SH-SY5Y (cell line): Measurements from ENCODE around the gene CLASP1.

ENCODE experiments used
- GATA2 ChIP-seq: IDR thresholded peaks from 2 replicates; pipeline ENCODE4 v1.6.1; 2011; ENCODE audit warnings: mild to moderate bottlenecking, low read depth, low read length
- GATA3 ChIP-seq: IDR thresholded peaks from 2 replicates; pipeline ENCODE4 v1.6.1; 2011; ENCODE audit warnings: low read depth, mild to moderate bottlenecking, low read length, moderate library complexity

The CLASP1 gene

DNA sequence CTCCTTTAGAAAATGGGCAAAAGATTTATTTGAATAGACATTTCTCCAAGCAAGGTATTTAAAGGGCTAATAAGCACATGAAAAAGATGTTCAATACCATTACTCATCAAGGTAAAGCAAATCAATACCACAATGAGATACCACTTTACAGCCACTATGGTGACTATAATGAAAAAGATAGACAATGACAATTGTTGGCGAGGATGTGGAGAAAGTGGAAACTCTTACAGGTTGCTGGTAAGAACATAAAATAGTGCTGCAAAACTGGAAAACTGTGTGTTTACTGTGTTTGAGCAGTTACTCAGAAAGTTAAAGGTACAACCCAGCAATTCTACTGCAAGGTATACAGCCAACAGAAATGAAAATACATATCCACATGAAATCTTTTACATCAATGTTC is 150.5 kb downstream of the CLASP1 start:
- no peak for TF ChIP-seq GATA3
- TF ChIP-seq GATA2 = no peak

DNA sequence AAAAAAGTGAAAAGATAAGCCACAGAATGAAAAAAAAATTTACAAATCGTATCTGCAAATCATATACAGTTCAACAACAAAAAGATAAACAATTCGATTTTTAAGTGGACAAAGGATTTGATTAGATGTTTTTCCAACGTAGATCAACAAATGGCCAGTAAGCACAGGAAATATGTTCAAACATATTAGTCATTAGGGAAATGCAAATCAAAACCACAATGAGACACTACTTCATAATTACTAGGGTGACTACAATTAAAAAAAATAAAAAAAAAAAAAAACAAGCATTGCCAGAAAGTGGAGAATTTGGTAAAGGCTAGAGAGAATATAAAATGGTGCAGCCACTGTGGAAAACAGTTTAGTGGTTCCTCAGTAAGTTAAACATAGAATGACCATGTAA is 156.9 kb downstream of the CLASP1 start:
- TF ChIP-seq GATA3 (no peak), GATA2 (no peak)

- no peak for TF ChIP-seq GATA2
- no peak for TF ChIP-seq GATA3
These were observed 157.7 kb downstream of the CLASP1 start for GRCh38 chr2:121491518-121491917.

- TF ChIP-seq GATA3 (no peak), GATA2 (no peak)
These were observed 158.6 kb downstream of the CLASP1 start for GRCh38 chr2:121490584-121491133.

DNA sequence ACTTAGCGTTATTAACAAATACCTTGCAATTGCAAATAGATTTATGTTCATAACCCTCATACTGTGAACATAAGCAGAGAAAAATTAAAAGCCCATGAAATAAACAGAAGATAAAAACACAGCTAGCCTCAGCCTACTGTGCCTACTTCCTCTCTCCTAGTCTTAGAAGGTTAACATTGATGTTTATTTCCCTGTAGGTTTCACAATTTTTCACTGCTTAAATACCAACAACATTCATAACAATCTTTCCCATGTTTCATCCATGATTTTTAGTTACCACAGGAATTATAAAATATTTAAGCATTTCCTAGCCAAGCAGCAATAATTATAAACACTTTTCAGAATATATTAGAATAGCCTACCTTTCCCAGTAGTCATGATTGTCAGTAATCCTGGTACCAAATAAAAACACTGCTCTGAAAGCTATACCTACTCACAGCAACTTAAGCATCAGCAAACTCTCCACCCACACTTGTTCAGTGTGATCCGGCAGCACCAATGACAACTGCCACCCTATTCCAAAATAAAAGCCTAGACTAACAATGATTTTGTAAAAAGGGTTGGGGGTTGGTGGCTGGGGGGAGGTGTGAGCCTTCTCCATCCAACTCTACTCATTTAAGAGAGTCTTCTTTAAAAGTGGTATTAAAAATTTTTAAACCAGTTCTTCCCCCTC is 159.2 kb downstream of the CLASP1 start:
- TF ChIP-seq GATA3 (no peak), GATA2 (no peak)

DNA sequence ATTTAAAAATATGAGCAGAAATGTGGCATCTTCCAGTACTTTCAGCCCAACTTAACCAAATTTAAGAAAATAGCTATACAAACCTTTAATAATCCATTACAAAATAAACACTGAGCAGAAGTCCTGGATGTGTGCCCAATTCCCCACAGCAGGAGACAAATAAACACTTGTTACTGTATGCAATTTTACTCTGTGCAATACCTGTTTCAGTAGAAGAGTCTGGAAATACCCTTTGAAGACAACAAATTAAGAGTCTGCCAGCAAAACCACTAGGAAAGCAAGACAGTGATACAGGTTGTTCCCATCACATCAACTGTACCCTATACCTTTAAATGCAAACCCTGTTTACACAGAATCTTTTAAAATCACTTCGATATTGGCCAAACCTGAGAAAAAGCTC is 160.0 kb downstream of the CLASP1 start:
- TF ChIP-seq GATA2 = no peak
- TF ChIP-seq GATA3 = no peak

DNA sequence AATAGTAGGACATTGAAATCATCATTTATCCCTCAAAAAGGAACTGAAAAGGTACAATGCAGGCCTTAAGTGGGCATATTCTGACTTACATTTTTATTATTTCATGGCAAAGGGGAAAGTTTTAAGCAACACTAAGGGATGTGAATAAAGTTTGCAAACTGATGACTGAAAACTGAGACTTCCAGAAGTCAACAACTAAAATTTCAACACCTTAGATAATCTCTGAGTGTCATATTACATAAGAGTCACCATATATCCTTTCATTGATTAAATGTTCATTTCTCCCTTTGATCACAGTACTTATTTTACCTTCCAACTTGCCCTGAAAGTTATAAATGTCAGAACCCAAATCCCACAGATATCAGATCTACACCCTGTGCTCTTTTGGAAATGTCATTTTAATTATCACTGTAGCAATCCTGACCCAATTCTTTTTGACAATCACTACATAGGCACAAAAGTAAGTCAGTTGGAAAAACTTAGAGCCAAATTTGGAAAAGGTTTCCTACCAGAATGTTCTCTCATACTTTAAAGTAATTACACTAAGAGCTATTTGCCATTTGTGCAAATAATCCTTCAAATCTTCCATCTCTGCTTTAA is 163.0 kb downstream of the CLASP1 start:
- TF ChIP-seq GATA2 (no peak), GATA3 (no peak)

DNA sequence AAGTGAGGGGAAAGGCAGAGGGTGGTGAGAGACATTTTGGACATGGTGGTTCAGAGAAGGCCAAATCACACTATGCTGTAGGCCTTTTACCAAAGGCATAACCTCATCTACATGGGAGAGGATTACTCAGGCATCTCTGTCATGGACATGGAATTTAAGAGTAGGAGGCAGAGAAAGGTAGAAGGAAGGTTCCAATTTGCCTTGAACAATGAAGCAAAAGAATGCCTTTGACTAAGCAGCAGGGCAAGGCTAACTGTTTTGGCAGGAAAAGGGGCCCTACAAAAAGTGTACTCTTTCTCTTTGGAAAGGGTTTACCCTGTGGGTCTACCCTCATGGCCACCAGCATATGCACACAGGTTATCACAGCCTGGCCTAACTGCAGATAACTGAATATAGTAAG is 164.2 kb downstream of the CLASP1 start:
- no peak for TF ChIP-seq GATA2
- no peak for TF ChIP-seq GATA3

DNA sequence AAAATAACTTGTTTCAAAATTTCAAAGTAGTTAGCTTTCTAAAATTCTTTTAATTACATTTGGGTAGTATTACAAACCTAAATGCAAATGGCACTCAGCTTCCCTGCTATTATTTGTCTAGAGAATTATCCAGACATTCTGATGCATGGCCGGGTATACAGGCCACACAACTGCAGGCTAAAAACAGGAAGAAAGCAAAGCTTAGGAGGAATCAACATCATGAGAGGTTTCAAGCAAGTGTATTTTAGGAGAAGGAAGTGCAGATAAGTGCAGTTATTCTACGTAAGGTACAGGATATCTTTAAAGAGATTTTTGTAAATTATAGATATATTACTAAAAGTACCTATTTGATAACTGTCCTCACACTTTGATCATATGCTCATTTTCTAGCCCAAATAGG is 165.4 kb downstream of the CLASP1 start:
- no peak for TF ChIP-seq GATA2

DNA sequence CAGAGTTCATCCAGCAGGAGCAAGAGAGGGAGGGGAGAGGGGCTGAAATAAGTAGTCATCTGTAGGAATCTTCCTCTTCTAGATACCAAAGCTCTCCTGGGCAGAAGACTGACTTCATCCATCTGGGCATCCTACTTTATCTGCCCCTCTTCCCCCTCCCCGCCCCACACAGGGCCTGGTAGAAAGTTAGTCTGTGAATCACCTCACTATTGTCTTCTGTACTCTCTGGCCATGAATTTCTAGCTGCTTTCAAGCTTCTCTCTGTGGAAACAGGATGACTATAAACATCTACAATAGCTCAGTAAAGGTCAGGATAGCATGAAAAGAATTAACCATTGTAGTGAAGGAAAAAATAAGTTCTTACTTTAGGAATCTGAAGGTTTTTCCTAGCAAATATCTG is 166.2 kb downstream of the CLASP1 start:
- no peak for TF ChIP-seq GATA2
- no peak for TF ChIP-seq GATA3

- TF ChIP-seq GATA2 (no peak), GATA3 (no peak)
These were observed 168.4 kb downstream of the CLASP1 start for GRCh38 chr2:121480826-121481225.

DNA sequence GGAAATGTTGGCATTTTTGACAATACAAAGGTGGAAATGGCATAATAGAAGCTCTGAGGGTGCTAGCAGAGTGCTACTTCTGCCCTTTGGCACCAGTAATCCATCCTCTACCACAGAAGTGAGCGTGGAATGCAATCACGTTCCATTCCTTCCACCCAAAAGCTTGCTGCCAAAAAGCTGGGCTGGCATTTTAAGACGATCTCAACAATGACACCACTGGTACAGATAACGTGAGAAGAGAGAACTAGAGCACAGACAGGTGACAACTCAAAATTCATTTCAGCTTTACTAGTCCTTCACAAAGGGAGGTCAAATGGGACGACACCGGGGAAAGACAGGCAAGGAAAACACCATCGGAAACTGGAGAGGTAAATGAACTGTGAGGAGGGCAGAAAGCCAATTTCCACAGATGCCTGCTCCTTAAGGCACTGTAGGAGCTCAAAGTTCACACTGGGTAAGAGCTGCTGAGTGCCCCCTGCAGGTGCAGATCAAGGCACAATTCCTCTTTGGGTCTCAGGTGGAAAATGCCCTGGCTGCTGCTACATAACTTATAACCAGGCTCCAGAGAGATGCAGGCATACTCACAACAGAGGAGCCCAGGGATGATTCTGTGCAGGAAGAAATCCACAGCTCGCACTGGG is 169.3 kb downstream of the CLASP1 start:
- TF ChIP-seq GATA2 = no peak
- no peak for TF ChIP-seq GATA3

GRCh38 chr2:121478996-121479745 is 170.1 kb downstream of the CLASP1 start:
- TF ChIP-seq GATA3 (no peak), GATA2 (no peak)

GRCh38 chr2:121476684-121477083 is 172.6 kb downstream of the CLASP1 start:
- TF ChIP-seq GATA2 (no peak), GATA3 (no peak)

DNA sequence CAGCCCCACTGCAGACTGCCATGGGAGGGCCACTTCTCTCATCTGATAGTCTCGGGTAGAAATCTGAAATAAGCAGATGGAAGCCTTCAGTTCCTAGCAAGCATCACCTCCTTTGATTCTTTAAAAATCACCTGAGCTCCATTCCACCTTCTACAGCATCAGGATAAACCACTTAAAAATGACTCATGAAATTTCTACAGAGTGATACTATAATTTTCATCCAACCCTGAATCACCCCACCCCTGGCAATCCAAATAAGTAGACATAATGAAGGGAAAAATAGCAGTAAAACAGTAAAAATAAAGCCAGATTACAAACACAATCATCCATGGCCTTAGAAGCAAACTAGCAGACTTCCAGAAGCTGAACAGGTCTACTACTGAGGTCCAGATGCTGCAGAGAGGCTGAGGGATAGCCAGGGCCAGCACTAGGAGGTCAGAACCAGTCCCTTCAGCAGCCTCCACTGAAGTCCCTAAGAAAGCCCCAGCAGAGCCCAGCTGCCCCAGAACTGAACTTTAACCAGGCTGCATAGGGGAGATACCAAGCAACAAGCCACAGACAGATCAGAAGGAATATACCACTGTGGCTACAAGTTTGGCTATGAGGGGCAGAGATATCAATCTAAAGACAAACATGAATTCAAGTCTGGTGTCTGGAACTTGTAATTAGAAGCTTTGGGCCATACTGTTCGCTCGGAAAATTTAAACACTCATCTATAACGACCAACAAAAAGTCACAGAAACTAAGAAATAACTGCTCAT is 173.3 kb downstream of the CLASP1 start:
- no peak; the same call in 1 of the 2 replicates for TF ChIP-seq GATA2
- no peak for TF ChIP-seq GATA3
